A673 (cell line): ENCODE results near the gene CARD11.

Experiments
- CTCF ChIP-seq: fragments of 300-800, 200-600 bp; sonication (generic); conservative IDR thresholded peaks from 2 replicates; pipeline ENCODE4 v1.5.1; 2017; ENCODE audit warnings: low read depth, mild to moderate bottlenecking, antibody characterized with exemption, low read length, moderate library complexity, mixed read lengths
- EZH2 ChIP-seq: fragments of 200-600 bp; sonication (generic); IDR thresholded peaks from 2 replicates; pipeline ENCODE4 v1.6.1; 2017; ENCODE audit warnings: borderline replicate concordance, low read depth, mild to moderate bottlenecking, mixed read lengths, antibody characterized with exemption, low read length; ENCODE audit not compliant: poor library complexity, severe bottlenecking

- no peak for TF ChIP-seq CTCF
- no peak for TF ChIP-seq EZH2
Observed at GRCh38 chr7:2869981-2870380, 173.7 kb downstream of the CARD11 start.
